Measurements from ENCODE around the gene ALDH2.
"Not testable (repeated sequence)": the region's sequence is repeated elsewhere in the genome, so short reads cannot be mapped to it uniquely, and the experiment has no call there.

The ALDH2 gene

DNA sequence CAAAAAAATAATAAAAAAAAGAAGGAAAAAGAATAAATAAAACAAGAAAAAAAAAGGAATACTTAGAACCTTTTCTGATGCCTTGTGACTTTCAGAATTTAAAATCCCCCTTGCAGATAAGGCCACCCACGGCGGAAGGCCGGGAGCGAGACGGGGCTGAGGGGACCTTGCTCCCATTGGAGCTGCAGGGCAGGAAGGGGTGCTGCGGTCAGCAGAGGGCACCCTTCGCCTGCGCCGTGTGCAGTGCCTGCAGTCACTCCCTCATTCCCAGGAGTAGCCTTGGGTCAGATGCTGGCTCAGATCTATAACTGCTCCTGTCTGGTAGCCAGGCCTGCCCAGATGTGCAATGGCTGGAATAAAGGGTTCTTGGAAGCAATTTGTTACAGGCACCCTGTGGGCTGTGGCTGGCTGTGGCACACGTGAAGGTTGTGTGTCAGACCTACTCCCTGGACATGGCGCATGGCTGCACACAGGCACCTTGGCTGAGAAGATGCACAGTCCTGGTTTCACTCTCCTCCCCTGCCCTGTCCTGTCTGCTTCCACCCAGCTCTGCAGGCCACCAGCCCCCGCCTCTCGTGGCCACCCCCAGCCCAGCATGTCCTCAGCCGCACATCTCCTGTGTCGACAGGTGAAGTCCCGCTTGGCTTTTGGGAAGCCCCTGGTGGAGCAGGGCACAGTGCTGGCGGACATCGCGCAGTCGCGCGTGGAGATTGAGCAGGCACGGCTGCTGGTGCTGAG is 13.4 kb upstream of the ALDH2 start:
- Mint-ChIP-seq H3K9me3 (no peaks in the 10 kb centered on the region), H3K4me1 (peaks cover 15% of the 10 kb centered on the region), H3K27me3 (no peaks in the 10 kb centered on the region), H3K27ac (no peak overlapping the region), H3K4me3 (no peak overlapping the region), H3K36me3 (peaks cover 18% of the 10 kb centered on the region)
- peak; percentile 39 for ATAC-seq

DNA sequence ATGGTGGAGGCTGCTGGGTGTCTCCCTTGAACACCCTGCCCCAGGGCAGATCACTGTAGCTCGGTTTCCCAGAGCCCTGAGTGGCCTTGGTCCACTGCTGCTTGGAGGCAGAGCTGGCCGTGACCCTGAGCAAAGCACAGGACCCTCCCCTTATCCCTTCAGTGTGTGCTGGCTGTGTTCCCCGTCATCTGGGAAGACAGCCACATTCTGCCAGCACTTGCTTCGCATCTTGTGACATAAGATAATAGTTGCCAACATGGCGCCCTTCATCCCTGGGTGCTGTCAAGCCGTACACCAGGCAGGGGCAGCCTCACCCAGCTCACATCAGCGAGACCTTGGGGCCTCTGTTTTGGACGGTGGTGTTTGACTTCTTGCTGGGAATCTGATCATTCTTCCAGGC is 12.1 kb upstream of the ALDH2 start:
- H3K36me3 Mint-ChIP-seq: peaks cover 18% of the 10 kb centered on the region
- no peak overlapping the region for H3K4me3 Mint-ChIP-seq
- H3K9me3 Mint-ChIP-seq: no peaks in the 10 kb centered on the region
- no peak overlapping the region for H3K27ac Mint-ChIP-seq
- ATAC-seq: no peak
- H3K27me3 Mint-ChIP-seq: no peaks in the 10 kb centered on the region
- peaks cover 28% of the 10 kb centered on the region for H3K4me1 Mint-ChIP-seq

DNA sequence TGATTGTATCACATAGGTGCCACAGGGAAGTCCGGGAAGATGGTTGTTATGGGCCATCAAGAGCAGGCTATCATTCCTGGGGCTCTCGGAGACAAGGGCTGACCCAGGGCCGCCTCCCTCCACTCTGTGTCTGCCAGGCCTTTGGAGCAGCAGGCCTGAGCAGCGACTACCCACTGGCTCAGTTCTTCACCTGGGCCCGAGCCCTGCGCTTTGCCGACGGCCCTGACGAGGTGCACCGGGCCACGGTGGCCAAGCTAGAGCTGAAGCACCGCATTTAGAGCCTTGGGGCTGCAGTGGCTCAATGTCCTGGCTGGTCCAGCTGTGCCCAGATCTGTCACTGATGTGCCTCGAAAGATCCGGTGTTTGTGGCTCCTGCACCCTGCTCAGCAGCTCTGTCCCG is 10.5 kb upstream of the ALDH2 start:
- ATAC-seq: no peak
- Mint-ChIP-seq H3K9me3 (no peaks in the 10 kb centered on the region), H3K27me3 (no peaks in the 10 kb centered on the region), H3K4me3 (no peak overlapping the region), H3K27ac (no peak overlapping the region), H3K4me1 (peaks cover 40% of the 10 kb centered on the region), H3K36me3 (peaks cover 18% of the 10 kb centered on the region)

DNA sequence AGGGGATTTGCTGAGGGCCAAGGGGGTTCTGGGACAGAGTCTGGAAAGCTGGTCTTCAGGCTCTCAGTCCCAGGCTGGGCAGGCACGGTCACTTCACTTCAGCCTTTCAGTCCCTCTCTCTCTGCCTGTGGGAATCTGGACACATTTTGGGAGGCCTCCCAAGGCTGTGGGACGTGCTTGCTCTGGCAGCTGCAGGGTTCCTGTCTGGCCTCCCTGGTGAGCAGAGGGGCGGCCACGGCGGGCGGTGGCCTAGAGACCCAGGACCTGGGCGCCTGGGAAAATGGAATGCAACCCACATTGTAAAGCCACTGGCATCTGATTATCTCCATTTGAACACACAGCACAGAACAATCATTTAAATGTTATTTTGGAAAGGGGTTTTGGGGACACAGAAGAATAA is 10.1 kb upstream of the ALDH2 start:
- Mint-ChIP-seq H3K36me3 (peaks cover 18% of the 10 kb centered on the region), H3K4me1 (peaks cover 45% of the 10 kb centered on the region), H3K4me3 (no peak overlapping the region), H3K27me3 (no peaks in the 10 kb centered on the region), H3K9me3 (no peaks in the 10 kb centered on the region), H3K27ac (peak overlapping the region; percentile 68)
- no peak for ATAC-seq

- no peaks in the 10 kb centered on the region for H3K27me3 Mint-ChIP-seq
- peak; percentile 83 for ATAC-seq
- peaks cover 54% of the 10 kb centered on the region for H3K4me1 Mint-ChIP-seq
- no peaks in the 10 kb centered on the region for H3K9me3 Mint-ChIP-seq
- peak overlapping the region; percentile 68 for H3K27ac Mint-ChIP-seq
- peaks cover 18% of the 10 kb centered on the region for H3K36me3 Mint-ChIP-seq
- no peak overlapping the region for H3K4me3 Mint-ChIP-seq
Measured at GRCh38 chr12:111757361-111758119, 9.2 kb upstream of the ALDH2 start.

- ATAC-seq: no peak
- no peaks in the 10 kb centered on the region for H3K27me3 Mint-ChIP-seq
- no peak overlapping the region for H3K4me3 Mint-ChIP-seq
- H3K9me3 Mint-ChIP-seq: no peaks in the 10 kb centered on the region
- peak overlapping the region; percentile 68 for H3K27ac Mint-ChIP-seq
- peaks cover 60% of the 10 kb centered on the region for H3K4me1 Mint-ChIP-seq
- peaks cover 18% of the 10 kb centered on the region for H3K36me3 Mint-ChIP-seq
Measured at GRCh38 chr12:111758120-111758561, 8.6 kb upstream of the ALDH2 start.

GRCh38 chr12:111759271-111759670 is 7.5 kb upstream of the ALDH2 start:
- H3K27me3 Mint-ChIP-seq: no peaks in the 10 kb centered on the region
- H3K4me1 Mint-ChIP-seq: peaks cover 71% of the 10 kb centered on the region
- no peak overlapping the region for H3K4me3 Mint-ChIP-seq
- no peaks in the 10 kb centered on the region for H3K9me3 Mint-ChIP-seq
- H3K36me3 Mint-ChIP-seq: peaks cover 18% of the 10 kb centered on the region
- ATAC-seq: no peak
- no peak overlapping the region for H3K27ac Mint-ChIP-seq

DNA sequence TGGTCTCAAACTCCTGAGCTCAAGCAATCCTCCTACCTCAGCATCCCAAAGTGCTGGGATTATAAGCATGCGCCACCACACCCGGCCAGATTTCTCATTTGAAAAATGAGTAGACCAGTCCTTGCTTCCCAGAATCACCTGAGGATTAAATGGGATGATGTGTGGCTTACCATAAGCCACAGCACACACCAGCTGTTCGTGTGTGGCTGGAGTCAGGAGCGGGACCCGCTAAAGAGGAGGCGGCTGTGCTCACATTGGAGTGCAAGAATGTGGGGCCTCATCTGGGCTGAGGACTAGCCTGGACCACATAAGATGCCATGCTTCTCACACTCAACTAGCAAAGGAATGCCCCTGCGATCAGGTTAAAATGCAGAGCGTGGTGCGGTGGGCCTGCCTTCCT is 6.7 kb upstream of the ALDH2 start:
- Mint-ChIP-seq H3K4me1 (peaks cover 78% of the 10 kb centered on the region), H3K27ac (no peak overlapping the region), H3K36me3 (peaks cover 18% of the 10 kb centered on the region), H3K9me3 (no peaks in the 10 kb centered on the region), H3K4me3 (no peak overlapping the region), H3K27me3 (no peaks in the 10 kb centered on the region)
- no peak for ATAC-seq

DNA sequence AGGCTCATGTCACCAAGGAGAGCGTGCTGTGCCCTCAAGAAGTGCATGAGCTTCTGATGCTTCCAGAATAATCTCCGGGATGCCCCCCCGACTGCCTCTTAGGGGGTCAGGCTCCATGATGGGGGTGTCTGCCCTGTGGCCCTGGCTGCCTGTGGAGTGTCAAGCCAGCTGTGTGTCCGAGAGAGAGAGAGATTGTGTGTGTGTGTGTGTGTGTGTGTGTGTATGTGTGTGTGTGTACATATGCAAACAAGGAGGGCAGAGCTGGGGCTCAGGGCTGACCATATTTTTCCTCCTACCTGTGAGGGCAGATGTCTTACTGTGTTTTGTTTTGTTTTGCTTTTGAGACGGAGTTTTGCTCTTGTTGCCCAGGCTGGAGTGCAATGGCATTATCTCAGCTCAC is 5.6 kb upstream of the ALDH2 start:
- peaks cover 12% of the 10 kb centered on the region for H3K36me3 Mint-ChIP-seq
- H3K27me3 Mint-ChIP-seq: no peaks in the 10 kb centered on the region
- H3K9me3 Mint-ChIP-seq: no peaks in the 10 kb centered on the region
- H3K4me1 Mint-ChIP-seq: peaks cover 89% of the 10 kb centered on the region
- ATAC-seq: peak; percentile 52
- peak overlapping the region; percentile 28 for H3K27ac Mint-ChIP-seq
- H3K4me3 Mint-ChIP-seq: no peak overlapping the region

- ATAC-seq: peak; percentile 35
- Mint-ChIP-seq H3K36me3 (peaks cover 6% of the 10 kb centered on the region), H3K4me3 (peak overlapping the region; percentile 16), H3K9me3 (no peaks in the 10 kb centered on the region), H3K27ac (peak overlapping the region; percentile 28), H3K27me3 (no peaks in the 10 kb centered on the region), H3K4me1 (peaks cover 95% of the 10 kb centered on the region)
Measured at GRCh38 chr12:111761706-111762105, 5.0 kb upstream of the ALDH2 start.

- ATAC-seq, H3K4me3 Mint-ChIP-seq, H3K9me3 Mint-ChIP-seq, H3K27me3 Mint-ChIP-seq, H3K36me3 Mint-ChIP-seq: not testable (repeated sequence)
- Mint-ChIP-seq H3K27ac (peak overlapping the region; percentile 75), H3K4me1 (peaks cover 93% of the 10 kb centered on the region)
Measured at GRCh38 chr12:111763552-111763951, 3.2 kb upstream of the ALDH2 start.

DNA sequence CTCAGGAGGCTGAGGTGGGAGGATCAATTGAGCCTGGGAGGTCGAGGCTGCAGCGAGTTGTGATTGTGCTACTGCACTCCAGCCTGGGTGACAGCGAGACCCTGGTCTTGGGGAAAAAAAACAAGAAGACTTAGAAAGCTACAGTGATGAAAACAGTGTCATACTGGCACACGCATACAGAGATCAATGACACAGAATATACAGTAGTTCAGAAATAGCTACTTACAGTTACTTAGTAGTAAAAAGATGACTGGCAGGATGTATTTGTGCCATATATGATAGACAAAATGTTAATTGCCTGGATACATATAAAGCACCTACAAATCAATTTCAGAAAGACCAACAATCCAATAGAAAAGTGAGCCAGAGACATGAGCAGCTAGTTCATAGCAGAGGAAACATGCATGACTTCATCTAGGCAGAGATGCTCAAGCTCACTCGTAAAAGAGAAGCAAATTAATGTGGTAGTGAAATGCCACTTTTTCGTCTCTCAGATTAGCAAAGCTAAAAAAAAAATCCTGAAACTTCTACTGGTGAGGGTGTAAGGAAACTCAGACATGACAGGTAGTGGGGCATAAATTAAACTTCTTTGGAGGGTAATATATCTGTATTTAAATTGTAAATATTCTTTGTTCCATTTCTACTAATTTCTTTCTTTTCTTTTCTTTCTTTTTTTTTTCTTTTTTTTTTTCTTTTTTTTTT is 2.5 kb upstream of the ALDH2 start:
- peaks cover 86% of the 10 kb centered on the region for H3K4me1 Mint-ChIP-seq
- H3K36me3 Mint-ChIP-seq: no peaks in the 10 kb centered on the region
- H3K27me3 Mint-ChIP-seq: no peaks in the 10 kb centered on the region
- peak overlapping the region; percentile 75 for H3K27ac Mint-ChIP-seq
- no peaks in the 10 kb centered on the region for H3K9me3 Mint-ChIP-seq
- ATAC-seq: peak; percentile 65
- H3K4me3 Mint-ChIP-seq: peak overlapping the region; percentile 33

DNA sequence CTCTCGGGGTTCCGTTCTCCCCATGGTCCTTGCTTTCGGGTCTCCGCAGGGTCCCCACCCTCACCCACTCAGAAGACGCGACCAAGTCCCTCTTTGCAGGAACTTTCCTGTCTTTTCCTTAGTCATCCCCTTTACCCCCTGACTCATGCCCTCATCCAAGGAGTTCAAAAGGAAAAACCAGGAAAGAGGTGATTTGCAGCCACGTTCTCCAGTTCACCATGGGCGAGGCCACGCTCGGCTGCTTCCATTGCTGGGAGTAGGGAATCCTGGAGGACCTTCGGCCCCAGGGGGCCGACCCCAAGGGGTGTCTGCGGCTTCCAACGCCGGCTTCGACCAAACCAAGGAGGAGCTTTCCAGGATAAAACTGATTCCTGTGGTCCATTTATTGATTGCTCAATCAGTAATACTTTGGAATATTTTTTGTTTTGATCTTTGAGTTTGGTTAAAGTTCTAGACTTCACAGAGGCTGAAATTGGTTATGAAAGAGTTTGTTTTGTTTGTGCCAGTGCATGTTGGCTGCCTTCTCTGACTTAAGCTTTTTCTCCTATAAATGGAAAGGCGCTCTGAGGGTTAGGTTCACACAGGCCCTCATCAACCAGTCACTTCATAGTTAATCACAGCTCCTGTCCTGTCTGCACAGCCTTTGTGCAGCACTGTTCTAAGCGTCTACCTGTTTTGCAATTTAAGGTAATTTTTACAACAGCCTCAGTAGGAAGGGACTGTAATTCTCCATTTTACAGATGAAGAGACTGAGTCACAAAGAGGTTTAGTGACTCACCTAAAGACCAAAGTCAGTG is 827 bp downstream of the ALDH2 start:
- Mint-ChIP-seq H3K27me3 (no peaks in the 10 kb centered on the region), H3K4me1 (peaks cover 57% of the 10 kb centered on the region), H3K9me3 (no peaks in the 10 kb centered on the region), H3K36me3 (no peaks in the 10 kb centered on the region), H3K4me3 (peak overlapping the region; percentile 86), H3K27ac (peak overlapping the region; percentile 88)
- ATAC-seq: no peak

DNA sequence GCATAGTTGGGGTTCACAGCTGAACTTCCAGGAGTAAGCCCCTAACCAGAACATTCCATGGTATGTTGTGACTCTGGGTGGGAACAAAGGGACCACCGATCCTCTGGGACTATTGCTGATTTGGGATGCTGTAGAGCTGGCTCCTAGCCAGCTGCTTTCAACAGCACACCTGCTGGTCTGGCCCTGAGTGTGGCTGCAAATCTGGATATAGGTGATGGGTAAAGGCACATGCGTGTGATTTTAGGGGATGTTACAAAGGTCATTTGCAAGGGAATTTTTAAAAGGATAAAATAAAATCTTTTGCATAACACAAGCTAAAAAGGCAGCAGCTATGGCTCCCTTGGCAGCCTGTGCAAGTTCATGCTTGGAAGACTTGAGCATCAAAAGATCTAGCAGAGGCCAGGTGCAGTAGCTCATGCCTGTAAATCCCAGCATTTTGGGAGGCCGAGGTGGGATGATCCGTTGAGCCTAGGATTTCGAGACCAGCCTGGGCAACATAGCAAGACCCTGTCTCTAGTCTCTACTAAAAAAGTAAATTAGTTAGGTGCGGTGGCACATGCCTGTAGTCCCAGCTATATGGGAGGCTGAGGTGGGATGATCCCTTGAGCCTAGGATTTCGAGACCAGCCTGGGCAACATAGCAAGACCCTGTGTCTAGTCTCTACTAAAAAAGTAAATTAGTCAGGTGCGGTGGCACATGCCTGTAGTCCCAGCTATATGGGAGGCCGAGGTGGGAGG is 1.6 kb downstream of the ALDH2 start:
- Mint-ChIP-seq H3K27me3 (no peaks in the 10 kb centered on the region), H3K9me3 (no peaks in the 10 kb centered on the region), H3K4me1 (peaks cover 56% of the 10 kb centered on the region), H3K27ac (peak overlapping the region; percentile 88), H3K36me3 (no peaks in the 10 kb centered on the region), H3K4me3 (no peak overlapping the region)
- ATAC-seq: no peak

All from stimulated activated memory B cell treated with anti-CD40 and anti-IgM and Interleukin-4, amounts not matched to agents 10 μg/mL and 1 μg/mL and 100 μg/mL, for 72 hours (primary cell).